Skeletal muscle tissue (tissue), 4 donors: Measurements from ENCODE around the gene MFAP4. TPM values are rescaled to one million over a fixed set of nuclear protein-coding genes. Genes with fewer than 3 reads are reported as not detected.

Experiments used
- H3K27ac ChIP-seq: one replicate; pipeline ENCODE4 v1.7.0; 2013; ENCODE audit warnings: mild to moderate bottlenecking, low read depth, low read length, inconsistent platforms
- H3K27me3 ChIP-seq, 3 donors: one replicate each; pipeline ENCODE4 v1.7.0; 2013; ENCODE audit warnings: low read length in 3 of 3; ENCODE audit not compliant: control insufficient read depth in 3 of 3, insufficient read depth in 3 of 3
- H3K36me3 ChIP-seq, 3 donors: one replicate each; pipeline ENCODE4 v1.7.0; 2013; ENCODE audit warnings: low read length in 3 of 3; ENCODE audit not compliant: control insufficient read depth in 3 of 3, insufficient read depth in 3 of 3
- H3K4me1 ChIP-seq, 3 donors: one replicate each; pipeline ENCODE4 v1.7.0; 2013; ENCODE audit warnings: low read length in 3 of 3, mild to moderate bottlenecking in 3 of 3; ENCODE audit not compliant: control insufficient read depth in 3 of 3, insufficient read depth in 3 of 3
- H3K4me3 ChIP-seq, 3 donors: one replicate each; pipeline ENCODE4 v1.7.0; 2013; ENCODE audit warnings: low read length in 3 of 3
- H3K9ac ChIP-seq, 3 donors: one replicate each; pipeline ENCODE4 v1.7.0; 2013; ENCODE audit warnings: low read length in 3 of 3, mild to moderate bottlenecking in 3 of 3, moderate library complexity in 2 of 3, low read depth in 1 of 3
- H3K9me3 ChIP-seq, 3 donors: one replicate each; pipeline ENCODE4 v1.7.0; 2013; ENCODE audit warnings: low read length in 3 of 3; ENCODE audit not compliant: control insufficient read depth in 3 of 3
- total RNA-seq: library from RNA; depleted of rRNA; stranded (reverse); fragments of >200 nt; gene quantifications from one replicate; pipeline ENCODE4 v1.2.3, GENCODE V29; 2014
- donor health status: Osteomylitis.

Gene MFAP4
- total RNA-seq, 1 donor from 2014 or later: 29.2 TPM

- Histone ChIP-seq H3K9ac (peak overlapping the region in 1 of 3 donors; percentile 25), H3K4me1 (peaks cover 32 to 46% (median 39%) of the 10 kb centered on the region in 3 donors), H3K27ac (no peak overlapping the region)
Measured at GRCh38 chr17:19343671-19344151, 43.3 kb downstream of the MFAP4 start.

DNA sequence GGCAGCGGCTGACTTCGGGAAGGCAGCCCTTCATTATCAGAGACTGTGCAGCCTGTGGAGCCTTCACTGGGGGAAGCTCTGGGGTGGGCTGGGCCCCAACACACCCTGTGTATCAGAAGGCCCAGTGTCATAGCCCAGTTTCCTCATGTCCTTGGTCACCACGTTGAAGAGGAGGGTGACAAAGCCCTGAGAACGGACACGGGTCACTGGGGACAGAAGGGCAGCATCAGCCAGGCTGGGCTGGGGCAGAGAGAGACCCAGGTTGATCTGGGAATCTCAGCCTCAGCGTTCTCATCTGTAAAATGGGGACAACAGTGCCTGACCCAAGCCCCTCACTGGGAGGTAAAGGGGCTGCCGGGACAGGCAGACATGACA lies 43.7 kb downstream of the MFAP4 start:
- no peak overlapping the region for H3K4me3 ChIP-seq
- H3K9me3 ChIP-seq: no peaks in the 10 kb centered on the region
- H3K27ac ChIP-seq: no peak overlapping the region
- H3K27me3 ChIP-seq: no peaks in the 10 kb centered on the region
- H3K36me3 ChIP-seq: no peaks in the 10 kb centered on the region
- H3K4me1 ChIP-seq: peaks cover 37 to 50% (median 43%) of the 10 kb centered on the region in 3 donors
- H3K9ac ChIP-seq: no peak overlapping the region

More at GRCh38 chr17:19343671-19344151, 43.3 kb downstream of the MFAP4 start:
- no peaks in the 10 kb centered on the region for H3K9me3 ChIP-seq
- H3K4me3 ChIP-seq: no peak overlapping the region
- no peaks in the 10 kb centered on the region for H3K36me3 ChIP-seq
- H3K27me3 ChIP-seq: no peaks in the 10 kb centered on the region

DNA sequence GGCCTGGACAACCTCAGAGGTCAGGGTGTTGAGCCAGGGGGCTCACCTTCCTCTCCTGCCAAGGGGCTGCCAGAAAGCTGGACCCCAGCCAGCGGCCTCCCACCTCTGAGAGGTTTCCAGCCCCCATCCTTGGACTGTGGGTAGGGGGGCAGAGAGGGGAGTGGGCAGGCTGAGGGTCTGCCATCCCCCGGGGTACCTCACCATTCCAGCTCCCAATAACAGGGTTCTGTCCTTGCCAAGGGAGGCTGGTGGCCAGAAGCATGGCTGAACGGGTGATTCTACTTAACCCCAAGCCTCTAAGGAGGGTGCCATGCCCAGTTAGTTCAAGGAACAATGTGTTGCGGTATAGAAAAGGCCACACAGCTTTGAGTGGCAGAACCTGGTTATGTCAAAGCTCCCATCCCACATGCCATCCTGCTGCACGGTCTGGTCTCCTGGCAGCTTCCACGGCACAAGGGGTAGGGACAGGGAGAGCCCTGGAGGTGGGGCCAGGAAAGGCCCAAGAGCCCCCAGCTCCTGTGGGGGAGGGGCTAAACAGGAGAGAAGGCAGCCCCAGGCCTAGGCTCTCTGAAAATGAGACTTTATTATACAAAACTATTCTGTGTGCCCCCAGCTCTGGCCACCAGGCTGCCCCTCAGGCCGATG lies 44.3 kb downstream of the MFAP4 start:
- Histone ChIP-seq H3K27me3 (no peaks in the 10 kb centered on the region), H3K4me3 (no peak overlapping the region), H3K27ac (no peak overlapping the region), H3K9me3 (no peaks in the 10 kb centered on the region), H3K4me1 (peaks cover 41 to 53% (median 48%) of the 10 kb centered on the region in 3 donors), H3K36me3 (no peaks in the 10 kb centered on the region), H3K9ac (no peak overlapping the region)

DNA sequence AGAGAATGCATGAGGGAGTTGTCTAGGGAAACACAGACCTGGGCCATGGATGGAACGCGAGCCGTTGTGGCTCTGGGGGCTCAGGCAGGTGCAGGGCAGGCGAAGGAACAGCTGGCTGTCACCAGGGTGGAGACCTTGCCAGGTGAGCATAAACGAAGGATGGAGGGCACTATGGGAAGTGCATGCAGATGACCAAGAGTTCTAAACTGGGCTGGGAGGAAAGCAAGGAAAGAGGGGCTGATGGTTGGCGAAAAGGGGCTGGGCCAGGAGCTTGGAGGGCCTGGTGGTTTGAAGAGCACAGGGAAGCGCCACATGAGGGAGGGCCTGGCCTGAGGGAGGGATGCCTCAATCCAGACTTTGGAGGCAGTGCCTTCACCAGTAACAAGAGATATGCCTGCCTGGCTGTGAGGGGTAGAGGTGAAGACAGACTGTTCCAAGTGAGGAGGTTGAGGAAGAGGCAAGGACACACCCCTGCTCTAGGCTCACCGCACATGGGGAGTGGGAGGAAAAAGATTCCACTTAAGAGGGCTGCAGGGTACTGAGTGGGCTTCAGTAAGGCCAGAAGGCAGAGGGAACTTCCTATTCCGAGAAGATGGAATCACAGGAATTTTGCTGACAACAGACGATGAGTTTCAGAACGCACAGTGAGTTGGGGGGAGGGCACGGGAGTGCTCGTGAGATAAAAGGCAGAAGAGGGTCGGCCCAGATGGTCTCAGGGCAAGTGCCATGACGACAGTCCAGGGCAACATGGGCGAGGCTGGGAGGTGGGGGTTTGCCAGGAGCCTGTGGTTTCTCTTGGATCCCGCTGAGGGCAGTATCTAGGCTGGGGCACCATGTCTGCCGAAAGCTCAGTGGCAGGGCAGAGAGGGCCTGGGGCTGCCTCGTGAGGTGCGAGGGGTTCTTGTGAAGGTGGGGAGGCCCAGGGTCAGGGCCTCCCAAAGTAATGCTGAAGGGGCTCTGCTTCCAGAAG lies 45.1 kb downstream of the MFAP4 start:
- H3K9ac ChIP-seq: peak overlapping the region in 2 of 3 donors; percentile 16 to 43
- no peaks in the 10 kb centered on the region for H3K9me3 ChIP-seq
- H3K36me3 ChIP-seq: no peaks in the 10 kb centered on the region
- H3K4me3 ChIP-seq: no peak overlapping the region
- H3K4me1 ChIP-seq: peaks cover 40 to 52% (median 41%) of the 10 kb centered on the region in 3 donors
- no peak overlapping the region for H3K27ac ChIP-seq
- H3K27me3 ChIP-seq: no peaks in the 10 kb centered on the region

- H3K4me3 ChIP-seq: no peak overlapping the region
Measured at GRCh38 chr17:19341211-19341631, 45.8 kb downstream of the MFAP4 start.

DNA sequence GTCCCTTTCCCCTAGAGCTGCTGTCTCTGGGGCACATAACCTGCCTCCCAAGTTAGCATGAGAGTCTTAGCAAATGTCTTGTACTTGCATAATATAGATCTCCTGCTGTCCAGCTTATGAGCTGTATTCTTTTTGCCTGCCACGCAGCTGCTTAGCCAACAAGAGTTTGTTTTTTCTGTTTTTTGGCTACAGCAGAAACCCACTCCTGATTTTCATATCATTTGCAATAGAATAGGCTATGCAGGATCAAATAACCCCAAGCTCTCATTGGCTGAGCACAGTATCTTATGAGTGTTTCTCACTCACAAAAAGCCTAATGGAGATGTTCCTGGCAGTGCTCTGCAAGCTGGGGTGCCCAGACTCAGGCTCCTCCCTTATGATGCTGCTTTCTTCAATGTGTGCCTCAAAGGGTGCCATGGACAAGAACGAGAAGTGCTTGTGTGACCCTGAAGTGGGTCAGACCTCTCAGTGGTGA lies 47.6 kb downstream of the MFAP4 start:
- H3K36me3 ChIP-seq: peaks cover 0 to 3% (median 0%) of the 10 kb centered on the region in 3 donors
- no peaks in the 10 kb centered on the region for H3K9me3 ChIP-seq
- no peak overlapping the region for H3K27ac ChIP-seq
- no peak overlapping the region for H3K4me3 ChIP-seq
- no peak overlapping the region for H3K9ac ChIP-seq
- H3K4me1 ChIP-seq: peaks cover 34 to 40% (median 34%) of the 10 kb centered on the region in 3 donors
- no peaks in the 10 kb centered on the region for H3K27me3 ChIP-seq

More at GRCh38 chr17:19341211-19341631, 45.8 kb downstream of the MFAP4 start:
- Histone ChIP-seq H3K4me1 (peaks cover 36 to 45% (median 38%) of the 10 kb centered on the region in 3 donors), H3K27ac (no peak overlapping the region), H3K9me3 (no peaks in the 10 kb centered on the region), H3K9ac (no peak overlapping the region), H3K36me3 (peaks cover 0 to 2% (median 0%) of the 10 kb centered on the region in 3 donors), H3K27me3 (no peaks in the 10 kb centered on the region)

DNA sequence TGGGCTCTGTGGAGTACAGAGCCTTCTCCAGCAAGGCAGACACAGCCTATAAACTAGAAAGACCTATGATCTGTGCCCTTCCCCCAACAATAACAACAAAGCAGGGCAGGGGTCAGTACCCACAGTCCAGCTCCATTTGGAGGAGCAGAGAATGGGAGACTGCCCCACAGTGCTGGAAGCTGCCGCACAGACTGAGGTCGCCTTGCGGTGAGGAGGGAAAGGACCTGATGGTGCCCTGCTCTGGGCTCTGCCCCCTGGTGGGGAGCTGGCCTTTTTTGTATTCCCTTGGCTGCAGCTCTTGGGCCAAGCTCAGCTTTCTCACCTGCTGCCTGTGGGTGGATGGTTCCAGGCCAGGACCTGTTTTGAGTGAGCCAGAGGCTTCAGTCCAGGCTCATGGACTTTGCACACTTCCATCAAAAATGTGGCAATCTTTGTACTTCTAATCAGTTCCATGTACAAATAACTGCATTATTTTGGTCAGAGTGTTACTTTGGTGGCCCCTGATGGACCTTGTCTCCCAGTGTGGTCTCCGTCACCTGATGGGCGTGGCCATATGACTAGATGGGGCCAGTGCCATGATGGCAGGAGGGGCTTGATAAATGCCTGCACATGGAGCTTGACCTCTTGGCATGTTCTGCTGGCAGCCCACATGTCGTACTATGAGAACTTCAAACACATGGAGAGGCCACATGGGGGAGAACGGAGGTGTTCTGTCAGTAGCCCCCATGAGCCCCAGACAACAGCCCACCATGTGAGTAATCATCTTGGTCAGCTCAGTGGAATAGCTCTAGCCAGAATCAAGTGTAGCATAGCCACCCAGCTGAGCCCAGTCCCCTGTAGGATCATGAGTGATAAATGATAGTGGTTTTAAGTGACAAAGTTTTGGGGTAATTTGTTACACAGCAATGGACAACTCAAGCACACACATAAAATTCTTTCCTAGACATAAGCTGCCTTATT lies 48.7 kb downstream of the MFAP4 start:
- H3K9ac ChIP-seq: no peak overlapping the region
- no peak overlapping the region for H3K4me3 ChIP-seq
- H3K4me1 ChIP-seq: peaks cover 27 to 31% (median 30%) of the 10 kb centered on the region in 3 donors
- no peak overlapping the region for H3K27ac ChIP-seq
- H3K9me3 ChIP-seq: no peaks in the 10 kb centered on the region
- peaks cover 3 to 8% (median 6%) of the 10 kb centered on the region in 3 donors for H3K36me3 ChIP-seq
- H3K27me3 ChIP-seq: no peaks in the 10 kb centered on the region

- Histone ChIP-seq H3K4me1 (peaks cover 24 to 31% (median 29%) of the 10 kb centered on the region in 3 donors), H3K4me3 (no peak overlapping the region), H3K27me3 (no peaks in the 10 kb centered on the region), H3K27ac (no peak overlapping the region), H3K9me3 (no peaks in the 10 kb centered on the region), H3K9ac (no peak overlapping the region), H3K36me3 (peaks cover 3 to 8% (median 8%) of the 10 kb centered on the region in 3 donors)
Measured at GRCh38 chr17:19337712-19338023, 49.3 kb downstream of the MFAP4 start.
